Stimulated activated CD4-positive, alpha-beta T cell treated with anti-CD3 and anti-CD28 coated beads, Interleukin-2, amount 100 ng/mL, for 4 hours (primary cell): Measurements from ENCODE around the gene SLC9A3.
"Not testable (repeated sequence)": the region's sequence is repeated elsewhere in the genome, so short reads cannot be mapped to it uniquely, and the experiment has no call there.

Experiments used
- DNase-seq: peaks from one replicate; pipeline ENCODE4 v3.0.0-alpha.2; 2020; ENCODE audit warnings: low read depth

Gene SLC9A3

GRCh38 chr5:524973-525761 is 918 bp upstream of the SLC9A3 start:
- DNase-seq, result no peak

GRCh38 chr5:523441-524222 is 617 bp downstream of the SLC9A3 start:
- DNase-seq, result no peak

GRCh38 chr5:522899-523440 is 1.3 kb downstream of the SLC9A3 start:
- no peak for DNase-seq

GRCh38 chr5:522116-522515 is 2.1 kb downstream of the SLC9A3 start:
- DNase-seq, result no peak

GRCh38 chr5:521680-522079 is 2.6 kb downstream of the SLC9A3 start:
- no peak for DNase-seq

- DNase-seq, result no peak
Observed at GRCh38 chr5:520850-521226, 3.4 kb downstream of the SLC9A3 start.

- DNase-seq, result no peak
Observed at GRCh38 chr5:520196-520849, 3.9 kb downstream of the SLC9A3 start.

GRCh38 chr5:518721-519120 is 5.5 kb downstream of the SLC9A3 start:
- DNase-seq, result no peak

- no peak for DNase-seq
Observed at GRCh38 chr5:517535-518100, 6.6 kb downstream of the SLC9A3 start.

- DNase-seq, result no peak
Observed at GRCh38 chr5:516980-517379, 7.3 kb downstream of the SLC9A3 start.

GRCh38 chr5:516338-516925 is 7.8 kb downstream of the SLC9A3 start:
- no peak for DNase-seq

GRCh38 chr5:515273-515836 is 8.9 kb downstream of the SLC9A3 start:
- no peak for DNase-seq

- no peak for DNase-seq
Observed at GRCh38 chr5:514673-515072, 9.6 kb downstream of the SLC9A3 start.

- no peak for DNase-seq
Observed at GRCh38 chr5:514101-514485, 10.2 kb downstream of the SLC9A3 start.

- no peak for DNase-seq
Observed at GRCh38 chr5:513216-514100, 10.8 kb downstream of the SLC9A3 start.

- no peak for DNase-seq
Observed at GRCh38 chr5:511476-511875, 12.8 kb downstream of the SLC9A3 start.

- DNase-seq, result no peak
Observed at GRCh38 chr5:510521-510920, 13.7 kb downstream of the SLC9A3 start.

- DNase-seq, result no peak
Observed at GRCh38 chr5:509611-510185, 14.6 kb downstream of the SLC9A3 start.

- DNase-seq, result not testable (repeated sequence)
Observed at GRCh38 chr5:507986-508575, 16.2 kb downstream of the SLC9A3 start.
